DND-41 (cell line): ENCODE data around the gene KRTAP22-2.

Source experiments
- CTCF ChIP-seq: IDR thresholded peaks from 2 replicates; pipeline ENCODE4 v1.5.1; 2012; ENCODE audit warnings: borderline replicate concordance, low read length, moderate library complexity, mild to moderate bottlenecking; ENCODE audit not compliant: poor library complexity, severe bottlenecking; ENCODE audit errors: extremely low read depth
- EZH2 ChIP-seq: IDR thresholded peaks from 3 replicates; pipeline ENCODE4 v1.6.1; 2012; ENCODE audit warnings: borderline replicate concordance, low read depth, mild to moderate bottlenecking, moderate library complexity, low read length, inconsistent platforms; ENCODE audit not compliant: severe bottlenecking

GRCh38 chr21:30582870-30583269 is 7.3 kb downstream of the KRTAP22-2 start:
- TF ChIP-seq CTCF = no peak
- no peak for TF ChIP-seq EZH2
